ENCODE data around the gene EXT2. TPM values are rescaled to one million over a fixed set of nuclear protein-coding genes. Genes with fewer than 3 reads are reported as not detected.

Gene EXT2
- total RNA-seq, 4 donors from 2014 or later, result 46.6 to 72.6 (median 68.8) TPM

DNA sequence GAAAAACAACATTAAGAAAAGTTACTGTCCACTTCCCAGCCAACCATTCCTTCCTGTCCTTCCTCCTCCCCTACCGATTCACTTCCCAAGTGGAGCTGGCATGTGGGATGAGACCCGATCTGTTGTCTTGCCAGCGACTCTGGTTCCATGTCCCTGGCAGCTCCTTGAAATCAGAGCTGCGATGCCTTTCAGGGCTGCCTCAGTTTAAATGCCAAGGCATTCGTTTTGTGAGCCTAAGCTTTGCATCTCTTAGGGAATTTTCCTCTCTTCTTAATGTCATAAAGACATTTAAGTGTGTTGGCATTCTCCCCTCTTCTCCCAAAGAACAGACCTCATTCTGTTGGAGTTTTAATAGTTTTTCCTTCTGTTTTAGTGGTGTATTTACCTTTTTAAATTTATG lies 98.4 kb downstream of the EXT2 start:
- whole genome bisulfite sequencing, 2 donors, result 79 to 90% methylated on average over 5 of the region's 5 CpGs
- no peak overlapping the region for H3K4me3 ChIP-seq (ENCODE audit: low read depth, poor library complexity, severe bottlenecking)
- no peak for DNase-seq (ENCODE audit: low spot score in 2 of 2)
- no peak for TF ChIP-seq POLR2A (IDR thresholded peaks at IDR 0.05)
- TF ChIP-seq CTCF (IDR thresholded peaks at IDR 0.05), result no peak
- intact Hi-C loops (cut with DNase I; ENCODE audit: low total_unique reads), result no loop called here

DNA sequence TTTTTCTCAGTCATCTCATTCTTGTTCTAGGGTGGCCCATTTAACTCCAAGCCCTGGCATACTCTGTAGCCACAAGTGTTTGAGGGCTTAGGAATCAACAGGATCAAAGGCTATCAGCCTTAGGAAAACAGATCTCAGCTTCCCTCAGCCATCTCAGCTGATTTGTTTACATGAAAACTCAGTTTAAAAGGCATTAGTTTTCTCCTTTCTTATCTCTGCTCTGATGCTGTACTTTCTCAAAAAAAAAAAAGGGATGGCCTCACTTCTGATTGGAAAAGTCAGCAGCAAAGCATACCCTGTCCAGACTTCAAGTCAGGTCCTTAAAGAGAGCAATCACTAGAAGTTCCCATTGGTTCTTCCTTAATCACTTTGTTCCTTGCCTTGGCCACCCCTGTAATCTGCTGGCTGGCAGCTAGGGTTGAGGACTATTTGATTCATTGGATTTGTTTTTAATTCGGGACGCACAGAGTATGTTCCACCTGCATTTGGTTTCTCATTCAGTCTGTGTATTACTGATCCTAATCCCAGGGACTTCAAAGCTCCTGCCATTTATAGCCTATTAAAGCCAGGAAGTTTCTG lies 102.8 kb downstream of the EXT2 start:
- H3K4me3 ChIP-seq (ENCODE audit: low read depth, poor library complexity, severe bottlenecking), result no peak overlapping the region
- no peak for TF ChIP-seq CTCF (IDR thresholded peaks at IDR 0.05)
- no peak for TF ChIP-seq POLR2A (IDR thresholded peaks at IDR 0.05)
- 81 to 86% methylated on average over 2 of the region's 2 CpGs for WGBS, 2 donors
- intact Hi-C loops (cut with DNase I; ENCODE audit: low total_unique reads), result no loop called here
- DNase-seq (ENCODE audit: low spot score in 2 of 2), result no peak

GRCh38 chr11:44199298-44199697 lies 103.8 kb downstream of the EXT2 start:
- no peak overlapping the region for H3K4me3 ChIP-seq (ENCODE audit: low read depth, poor library complexity, severe bottlenecking)
- intact Hi-C loops (cut with DNase I; ENCODE audit: low total_unique reads), result no loop called here
- no peak for DNase-seq (ENCODE audit: low spot score in 2 of 2)
- no peak for TF ChIP-seq POLR2A (IDR thresholded peaks at IDR 0.05)
- no peak for TF ChIP-seq CTCF (IDR thresholded peaks at IDR 0.05)
- 81 to 82% methylated on average over 1 of the region's 1 CpG for WGBS, 2 donors

- no peak overlapping the region for H3K4me3 ChIP-seq (ENCODE audit: low read depth, poor library complexity, severe bottlenecking)
- WGBS, 2 donors, result 94 to 96% methylated on average over 4 of the region's 4 CpGs
- no peak for DNase-seq (ENCODE audit: low spot score in 2 of 2)
- TF ChIP-seq POLR2A (IDR thresholded peaks at IDR 0.05) (no peak), CTCF (IDR thresholded peaks at IDR 0.05) (no peak)
- intact Hi-C loops (cut with DNase I; ENCODE audit: low total_unique reads), result no loop called here
Observed at GRCh38 chr11:44199816-44200215, 104.3 kb downstream of the EXT2 start.

GRCh38 chr11:44203270-44204043 lies 108.0 kb downstream of the EXT2 start:
- no peak overlapping the region for H3K4me3 ChIP-seq (ENCODE audit: low read depth, poor library complexity, severe bottlenecking)
- TF ChIP-seq CTCF (IDR thresholded peaks at IDR 0.05), result no peak
- no peak for TF ChIP-seq POLR2A (IDR thresholded peaks at IDR 0.05)
- intact Hi-C loops (cut with DNase I; ENCODE audit: low total_unique reads), result no loop called here
- 88 to 93% methylated on average over 3 of the region's 3 CpGs for WGBS, 2 donors
- no peak for DNase-seq (ENCODE audit: low spot score in 2 of 2)
